Activated T-helper 1 cell treated with Interleukin-2 at 50 U/mL for 16 hours (primary cell): ENCODE measurements around the gene DNAJB4.
A peak's percentile ranks its signal among the peaks of the same experiment; 100 is the strongest.
"Not testable (repeated sequence)": the region's sequence is repeated elsewhere in the genome, so short reads cannot be mapped to it uniquely, and the experiment has no call there.

Experiments used
- DNase-seq: peaks from one replicate; pipeline ENCODE4 v3.0.0-alpha.2; 2020; ENCODE audit warnings: low read depth

The DNAJB4 gene

DNA sequence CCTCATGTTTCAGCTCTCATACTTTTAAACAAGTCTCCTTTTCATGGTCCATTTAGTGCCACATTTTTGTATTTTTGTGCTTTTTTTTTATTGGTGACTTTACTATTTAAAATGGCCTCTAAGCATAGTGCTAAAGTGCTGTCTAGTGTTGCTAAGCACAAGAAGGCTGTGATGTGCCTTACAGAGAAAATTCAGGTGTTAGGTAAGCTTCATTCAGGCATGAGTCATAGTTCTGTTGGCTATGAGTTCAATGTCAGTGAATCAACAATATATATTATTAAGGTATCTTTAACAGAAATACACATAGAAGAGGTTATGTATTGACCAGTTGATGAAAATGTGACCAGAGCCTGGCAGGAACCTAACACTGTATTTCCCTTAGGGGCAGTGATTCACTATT, 13.1 kb upstream of the DNAJB4 start:
- DNase-seq: no peak

DNA sequence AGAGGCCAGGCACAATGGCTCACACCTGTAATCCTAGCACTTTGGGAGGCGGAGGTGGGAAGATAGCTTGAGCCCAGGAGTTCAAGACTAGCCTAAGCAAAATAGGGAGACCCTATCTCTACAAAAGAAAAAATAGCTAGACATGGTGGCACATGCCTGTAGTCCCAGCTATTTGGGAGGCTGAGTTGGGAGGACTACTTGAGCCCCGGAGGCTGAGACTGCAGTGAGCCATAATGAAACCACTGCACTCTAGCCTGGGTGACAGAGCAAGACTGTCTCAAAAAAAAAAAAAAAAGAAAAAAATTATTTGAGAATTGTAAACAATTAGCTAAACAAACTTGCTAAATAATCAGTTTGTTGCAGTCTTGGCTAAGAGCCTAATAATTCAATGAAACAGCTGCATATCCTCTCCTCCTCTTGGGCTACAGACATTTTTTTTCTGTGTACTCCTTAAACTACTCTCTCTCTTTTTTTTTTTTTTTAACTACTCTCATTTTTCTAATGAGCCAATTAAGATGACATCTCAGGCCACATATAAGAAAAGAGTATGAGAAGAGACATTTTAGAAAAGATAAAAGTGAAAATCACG, 10.5 kb upstream of the DNAJB4 start:
- no peak for DNase-seq

DNA sequence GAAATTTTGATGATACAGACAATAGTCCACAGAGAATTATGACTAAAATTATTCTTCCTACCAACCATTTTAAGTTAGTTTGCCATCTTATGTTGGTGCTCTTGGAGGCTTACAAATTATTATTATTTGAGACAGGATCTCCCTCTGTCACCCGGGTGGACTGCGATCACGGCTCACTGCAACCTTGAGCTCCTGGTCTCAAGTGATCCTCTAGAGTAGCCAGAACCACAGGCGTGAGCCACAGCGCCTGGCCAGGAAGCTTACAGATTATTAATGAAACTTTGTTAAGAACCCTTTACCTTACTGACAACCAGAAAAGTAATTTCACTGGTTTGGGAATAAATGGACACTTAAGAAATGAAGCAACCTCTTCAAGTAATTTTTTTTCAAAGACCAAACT, 8.0 kb upstream of the DNAJB4 start:
- no peak for DNase-seq

DNA sequence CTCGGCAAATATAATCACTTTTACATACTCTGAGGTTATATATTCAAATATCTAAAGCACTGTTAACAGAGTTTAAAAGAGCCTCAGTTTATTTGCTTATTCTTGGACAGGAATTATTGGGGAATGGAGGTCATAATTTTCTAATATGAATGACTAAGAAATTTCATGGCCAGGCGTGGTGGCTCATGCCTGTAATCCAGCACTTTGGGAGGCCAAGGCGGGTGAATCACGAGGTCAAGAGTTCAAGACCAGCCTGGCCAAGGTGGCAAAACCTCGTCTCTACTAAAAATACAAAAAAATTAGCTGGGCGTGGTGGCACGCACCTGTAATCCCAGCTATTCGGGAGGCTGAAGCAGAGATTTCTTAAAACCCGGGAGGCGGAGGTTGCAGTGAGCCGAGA, 4.2 kb upstream of the DNAJB4 start:
- not testable (repeated sequence) for DNase-seq

DNA sequence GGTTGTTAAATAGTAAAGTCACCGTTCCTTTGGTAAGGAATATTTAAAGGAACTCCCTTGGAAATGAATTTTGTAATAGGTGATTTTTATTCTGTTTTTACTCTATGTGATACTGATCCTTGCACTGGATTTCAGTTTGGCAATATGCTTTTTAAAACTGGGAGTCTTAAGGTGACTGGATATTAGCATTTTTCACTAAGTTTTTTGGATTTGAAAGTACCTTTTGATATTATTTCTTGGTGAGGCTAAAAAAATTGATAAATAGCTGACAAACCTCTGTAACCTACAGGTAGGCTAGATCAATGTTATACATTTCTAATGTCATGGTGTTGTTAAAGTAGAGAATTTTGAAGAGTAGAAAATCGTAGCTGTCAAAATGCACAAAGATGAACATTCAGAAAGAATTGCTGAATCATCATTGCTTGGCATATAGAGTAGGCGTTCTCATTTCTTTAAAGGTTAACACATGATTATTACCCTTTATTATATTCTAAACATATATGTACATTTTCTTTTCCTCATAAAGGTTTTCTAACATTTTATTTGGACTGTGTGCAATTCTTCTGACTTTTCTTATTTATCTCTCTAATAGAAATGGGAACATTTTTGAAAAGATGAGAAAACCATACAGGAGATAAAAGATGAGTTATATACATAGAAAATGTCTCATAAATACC, 1.5 kb upstream of the DNAJB4 start:
- DNase-seq: no peak

DNA sequence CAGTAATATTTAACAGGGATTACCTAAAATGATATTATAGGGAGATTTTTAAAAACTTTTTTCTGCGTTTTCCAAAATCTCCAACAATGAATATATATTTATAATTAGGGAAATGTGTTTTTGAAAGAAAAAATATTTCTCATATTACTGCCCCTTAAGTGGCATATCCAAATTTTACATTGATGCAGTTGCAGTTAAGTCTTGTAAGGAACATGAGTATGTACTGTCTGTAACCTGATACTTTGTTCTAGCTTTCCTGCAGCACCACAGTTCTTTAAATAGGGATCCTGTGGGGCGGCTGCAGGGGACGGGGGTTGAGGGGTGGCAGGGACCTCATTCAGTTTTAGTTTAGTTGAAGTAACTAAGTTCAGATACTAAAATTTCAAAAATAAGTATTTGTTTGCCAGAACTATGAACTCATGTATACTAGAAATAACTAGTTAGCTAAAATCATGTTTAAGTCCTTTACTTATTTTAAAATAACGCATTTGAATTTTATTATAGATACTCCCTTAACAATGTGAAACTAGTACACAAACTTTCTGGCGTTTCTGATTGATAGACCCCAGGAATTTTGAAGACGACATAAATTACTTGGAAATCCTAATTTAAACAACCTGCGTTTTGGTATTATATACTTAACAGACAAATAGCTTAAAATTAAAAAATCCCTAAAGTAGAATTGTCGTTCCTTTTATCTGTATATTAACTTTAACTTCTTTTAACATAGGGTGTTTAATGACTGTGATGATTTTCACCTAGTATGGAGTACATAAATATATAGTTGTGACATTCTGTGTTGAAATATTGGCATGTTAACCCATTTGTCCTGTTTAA, 639 bp upstream of the DNAJB4 start:
- peak; percentile 6 for DNase-seq

DNA sequence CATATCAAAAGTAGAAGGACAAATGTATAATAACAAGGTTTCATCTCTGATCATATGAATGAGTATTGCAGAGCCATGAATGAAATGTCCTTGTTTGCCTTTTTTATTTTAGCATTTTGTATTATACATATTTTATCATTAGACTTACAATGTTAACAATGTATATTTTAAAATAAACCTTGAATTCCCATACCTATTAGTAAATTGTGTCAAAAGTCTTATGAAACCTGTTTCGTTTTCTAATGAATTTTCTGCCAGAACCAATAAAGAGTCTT, 646 bp downstream of the DNAJB4 start:
- no peak for DNase-seq

DNA sequence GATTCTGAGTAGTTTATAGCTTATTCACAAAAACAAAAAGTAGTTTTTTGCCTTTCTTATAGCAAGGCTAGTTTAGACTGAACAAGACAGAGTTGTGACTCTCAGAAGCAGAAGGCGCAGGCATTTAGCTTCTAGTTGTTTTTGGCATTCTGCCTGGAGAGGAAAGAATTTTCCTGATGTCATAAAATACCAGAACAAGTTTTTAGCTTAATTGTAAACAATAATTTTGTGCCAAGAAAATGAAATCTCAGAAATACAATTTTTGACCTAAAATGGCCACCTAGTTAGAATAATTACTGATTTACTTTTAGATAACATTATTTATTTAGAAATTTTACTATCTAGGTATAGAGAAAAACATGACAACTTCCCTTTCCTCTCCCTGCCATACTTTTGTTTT, 1.0 kb downstream of the DNAJB4 start:
- no peak for DNase-seq

DNA sequence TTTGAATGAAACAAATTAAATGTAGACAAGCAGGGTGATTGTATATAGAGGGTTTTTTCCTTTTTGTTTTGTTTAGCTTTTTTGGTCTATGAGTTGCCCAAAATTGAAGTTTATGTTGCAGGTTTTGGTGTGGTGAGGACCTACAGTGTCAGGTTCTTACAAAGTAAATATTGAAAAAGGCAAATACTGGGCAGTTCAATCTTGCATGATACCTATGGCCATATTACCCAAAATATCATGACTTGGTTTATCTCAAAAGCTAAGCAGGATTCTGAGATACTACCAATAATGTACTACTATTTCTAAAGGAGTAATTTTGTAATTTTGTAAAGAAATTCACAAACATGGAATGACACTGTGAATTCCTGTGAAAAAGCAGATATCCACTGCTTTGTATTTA, 1.8 kb downstream of the DNAJB4 start:
- DNase-seq: no peak

DNA sequence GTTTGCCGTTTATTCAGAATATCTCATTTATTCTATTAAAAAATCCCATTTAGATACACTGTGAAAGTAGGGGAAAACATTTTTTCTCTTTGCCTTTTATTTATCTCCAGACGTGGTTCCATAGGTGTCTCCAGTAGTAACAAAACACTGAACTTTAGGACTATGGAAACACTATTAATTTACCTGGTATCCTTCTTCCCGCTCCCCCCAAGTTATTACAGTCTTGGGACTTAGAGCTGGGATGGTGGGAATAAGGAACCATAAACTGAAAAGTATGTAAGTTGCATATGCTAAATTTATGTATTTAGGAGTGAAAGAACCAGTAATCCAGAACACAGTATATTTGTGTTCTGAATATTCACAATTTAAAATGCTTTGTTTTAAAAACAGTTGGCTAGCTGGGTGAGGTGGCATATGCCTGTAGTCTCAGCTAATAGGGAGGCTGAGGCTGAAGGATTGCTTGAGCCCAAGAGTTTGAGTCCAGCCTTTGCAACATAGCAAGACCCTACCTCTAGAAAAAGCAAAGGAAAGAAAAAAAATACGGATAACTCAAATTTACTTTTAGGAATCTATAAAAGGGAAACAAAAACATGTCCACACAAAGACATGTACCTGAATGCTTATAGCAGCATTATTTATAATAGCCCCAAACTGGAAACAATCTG, 3.1 kb downstream of the DNAJB4 start:
- DNase-seq: no peak

DNA sequence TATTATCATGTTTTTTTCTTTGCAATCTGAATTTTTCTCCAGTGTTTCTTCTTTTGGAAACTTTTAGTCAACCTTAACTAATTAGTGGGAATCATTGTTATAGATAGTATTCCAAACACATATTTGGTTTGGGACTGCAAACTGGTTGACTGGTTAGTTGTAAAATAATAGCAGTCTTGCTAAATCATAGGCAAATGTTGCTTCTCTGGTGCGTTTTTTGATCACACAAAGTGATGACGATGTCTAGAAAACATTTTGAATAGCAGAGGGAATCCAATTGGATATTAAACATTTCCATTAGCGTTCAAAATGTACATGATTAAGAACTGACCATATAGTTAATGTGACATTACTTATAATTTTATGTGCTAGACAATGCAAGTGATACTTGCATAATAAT, 4.5 kb downstream of the DNAJB4 start:
- DNase-seq: no peak

DNA sequence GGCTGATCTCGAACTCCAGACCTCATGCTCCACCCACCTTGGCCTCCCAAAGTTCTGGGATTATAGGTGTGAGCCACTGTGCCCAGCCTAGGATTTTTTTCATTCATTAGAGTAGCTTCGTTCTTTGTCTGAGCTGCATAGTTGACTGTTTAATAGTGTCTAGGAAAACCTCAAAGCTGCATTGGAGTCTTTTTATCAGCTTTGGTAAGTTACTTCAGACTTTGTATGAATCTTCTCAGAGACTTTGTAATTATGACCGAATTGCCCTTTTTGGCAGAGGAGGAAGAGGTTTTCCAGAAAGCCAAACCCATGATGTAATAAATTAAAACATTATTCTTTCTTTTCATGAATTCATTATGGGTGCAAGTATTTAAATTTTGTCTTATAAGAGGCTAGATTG, 5.1 kb downstream of the DNAJB4 start:
- DNase-seq: no peak

DNA sequence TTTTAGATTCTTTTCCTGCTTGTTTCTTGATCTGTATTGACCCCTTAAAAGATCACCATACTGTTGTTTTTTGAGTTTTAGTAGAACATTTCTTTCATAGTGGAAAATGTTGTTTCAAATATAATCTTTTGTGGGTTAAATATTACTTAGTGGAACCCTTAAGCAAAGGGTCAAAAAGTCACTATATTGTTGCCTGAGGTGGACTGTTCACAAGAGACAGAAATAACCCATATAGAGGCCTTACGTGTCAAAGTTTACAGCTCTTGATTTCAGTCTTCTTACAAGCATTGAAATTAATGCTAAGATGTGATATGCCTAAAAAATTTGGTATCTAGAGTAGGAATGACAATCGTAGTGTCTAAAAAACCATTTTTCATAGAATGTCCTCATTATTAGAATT, 6.3 kb downstream of the DNAJB4 start:
- no peak for DNase-seq

DNA sequence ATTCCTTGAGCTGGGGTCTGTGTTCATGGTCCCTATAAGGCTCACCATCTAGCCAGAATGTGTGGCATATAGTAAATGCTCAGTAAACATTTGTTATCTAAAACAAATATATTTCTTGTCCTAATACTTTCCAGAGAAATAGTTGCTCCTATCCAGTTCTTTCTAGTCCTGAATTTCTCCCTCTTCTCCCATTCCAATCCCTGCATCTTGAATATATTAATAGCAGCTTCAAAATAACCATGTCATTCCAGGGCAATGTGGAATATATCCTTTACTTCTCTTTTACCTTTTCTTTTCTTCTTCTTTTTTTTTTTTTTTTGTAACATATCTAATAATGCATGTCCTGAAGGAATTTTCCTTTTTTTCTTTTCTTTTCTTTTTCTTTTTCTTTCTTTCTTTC, 10.4 kb downstream of the DNAJB4 start:
- no peak for DNase-seq

DNA sequence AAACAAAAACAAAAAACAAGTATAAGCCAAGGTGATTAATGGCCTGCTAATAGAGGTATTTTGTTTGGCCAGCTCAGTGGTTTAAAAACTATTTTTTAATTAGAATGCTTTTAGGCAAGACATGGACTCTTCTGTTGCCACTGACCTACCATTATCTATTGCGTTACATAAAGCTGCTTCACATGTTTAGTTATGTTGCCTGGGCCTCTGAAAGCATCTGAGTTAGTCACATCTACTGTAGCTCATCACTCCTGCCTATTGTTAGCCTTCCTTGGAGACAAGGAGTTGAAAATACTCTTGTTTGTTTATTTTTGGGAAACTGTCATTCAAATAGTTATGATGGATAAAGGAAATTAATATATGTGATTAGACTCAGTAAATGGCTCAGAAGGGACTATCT, 14.3 kb downstream of the DNAJB4 start:
- DNase-seq: no peak

DNA sequence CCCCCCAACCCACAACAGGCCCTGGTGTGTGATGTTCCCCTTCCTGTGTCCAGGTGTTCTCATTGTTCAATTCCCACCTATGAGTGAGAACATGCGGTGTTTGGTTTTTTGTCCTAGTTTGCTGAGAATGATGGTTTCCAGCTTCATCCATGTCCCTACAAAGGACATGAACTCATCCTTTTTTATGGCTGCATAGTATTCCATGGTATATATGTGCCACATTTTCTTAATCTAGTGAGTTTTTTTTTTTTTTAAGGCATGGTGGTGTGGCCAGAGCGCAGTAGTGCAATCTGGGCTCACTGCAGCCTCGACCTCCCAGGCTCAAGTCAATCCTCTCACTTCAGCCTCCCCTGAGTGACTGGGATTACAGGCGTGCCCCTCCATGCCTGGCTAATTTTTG, 16.4 kb downstream of the DNAJB4 start:
- DNase-seq: not testable (repeated sequence)

DNA sequence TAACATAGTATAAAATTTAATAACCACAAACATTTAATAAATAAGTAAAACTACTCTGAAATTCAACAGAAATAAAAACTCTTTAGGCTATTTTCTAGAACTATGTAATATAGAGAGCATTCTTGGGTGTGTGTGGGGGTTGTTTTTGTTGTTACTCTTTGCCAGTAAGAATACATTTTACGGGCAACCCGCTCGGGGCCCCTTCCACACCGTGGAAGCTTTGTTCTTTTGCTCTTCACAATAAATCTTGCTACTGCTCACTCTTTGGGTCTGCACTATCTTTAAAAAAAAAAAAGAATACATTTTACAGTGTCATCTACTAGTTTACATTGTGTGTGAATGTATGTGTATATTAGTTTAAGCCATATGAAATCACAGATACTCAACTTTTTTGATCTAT, 25.1 kb downstream of the DNAJB4 start:
- no peak for DNase-seq

DNA sequence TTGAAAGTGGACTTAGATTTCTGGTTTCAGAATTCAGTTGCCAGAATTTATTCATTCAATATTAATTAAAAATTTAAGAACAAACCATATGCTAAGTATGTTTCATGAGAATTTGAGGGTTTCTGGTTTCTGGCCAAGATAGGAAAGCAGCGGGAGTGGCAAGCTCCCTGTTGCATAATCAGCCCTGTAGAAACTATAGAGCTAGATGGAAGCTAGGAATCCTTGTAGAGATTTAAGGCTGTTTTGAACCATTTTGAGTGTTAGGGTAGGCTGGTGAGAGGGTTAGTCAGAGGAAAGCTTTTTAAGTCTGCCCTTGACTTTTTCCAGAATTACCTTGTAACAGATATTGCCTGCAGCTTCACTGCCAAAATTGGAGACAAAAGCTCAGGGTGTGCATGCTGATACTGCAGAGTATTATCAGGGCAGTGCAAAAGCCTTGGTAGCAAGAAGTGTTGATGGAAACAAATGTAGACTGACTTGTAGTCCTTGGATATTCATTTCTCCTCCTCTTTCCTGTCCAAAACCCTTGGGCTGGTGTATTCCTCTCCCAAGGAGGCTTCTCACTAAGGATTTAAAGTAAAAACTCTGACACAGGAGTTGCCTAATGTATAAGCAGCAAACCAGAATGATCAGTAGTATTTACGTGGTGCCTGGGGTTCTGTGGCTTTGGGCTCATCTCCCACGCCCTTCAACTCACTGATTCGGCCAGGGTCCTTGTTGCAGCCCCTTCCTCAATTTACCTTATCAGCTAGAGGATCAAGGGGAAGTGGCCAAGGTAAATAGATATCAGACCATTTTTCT, 28.5 kb downstream of the DNAJB4 start:
- DNase-seq: no peak

DNA sequence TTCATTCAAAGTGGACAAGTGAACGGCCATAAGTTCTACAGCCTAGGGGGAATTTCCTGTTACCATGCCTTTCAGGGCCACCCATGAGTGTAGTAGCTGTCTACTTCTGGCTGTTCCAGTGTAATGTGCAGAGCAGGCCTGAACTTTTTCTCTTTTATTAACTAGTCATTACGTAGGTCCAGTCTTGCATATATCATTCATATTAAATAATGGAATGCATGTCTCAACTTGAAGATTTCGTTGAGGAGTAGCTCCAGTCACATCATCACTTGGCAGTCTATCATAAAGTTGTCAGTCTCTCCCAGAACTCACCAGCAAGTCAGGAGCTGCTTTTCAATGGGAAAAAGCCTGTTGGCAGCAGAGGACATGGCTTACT, 29.0 kb downstream of the DNAJB4 start:
- no peak for DNase-seq

DNA sequence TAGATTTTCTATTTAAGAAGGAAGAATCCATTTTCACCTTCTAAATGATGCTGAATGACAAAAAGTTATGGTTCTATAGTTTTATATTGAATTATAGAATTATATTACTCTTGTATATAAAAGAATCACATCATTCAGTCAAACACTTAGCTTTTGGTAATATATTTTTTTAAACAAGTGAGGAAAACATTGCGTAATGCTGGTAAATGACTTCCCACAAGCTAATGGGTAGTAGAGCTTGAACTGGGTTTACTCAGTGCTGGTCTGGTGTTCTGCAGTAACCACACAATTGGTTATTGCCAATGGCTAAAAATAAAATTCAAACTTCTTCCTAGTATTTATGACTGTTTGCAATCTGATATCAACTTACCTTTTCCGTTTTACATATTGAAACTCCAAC, 30.4 kb downstream of the DNAJB4 start:
- no peak for DNase-seq

DNA sequence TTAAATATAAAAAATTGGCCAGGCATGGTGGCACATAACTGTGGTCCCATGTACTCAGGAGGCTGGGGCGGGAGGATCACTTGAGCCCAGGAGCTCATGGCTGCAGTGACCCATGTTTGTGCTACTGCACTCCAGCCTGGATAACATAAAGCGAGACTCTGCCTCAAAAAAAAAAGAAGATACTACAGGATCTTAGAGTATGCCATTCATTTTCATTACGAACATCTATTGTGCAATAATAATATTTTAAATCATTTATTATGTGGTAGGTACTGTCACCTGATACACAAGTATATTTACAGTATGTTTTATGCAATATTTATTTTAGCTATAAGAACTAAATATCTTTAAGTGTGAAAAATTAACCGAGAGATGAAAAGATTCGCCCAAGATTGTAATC, 31.7 kb downstream of the DNAJB4 start:
- no peak for DNase-seq

DNA sequence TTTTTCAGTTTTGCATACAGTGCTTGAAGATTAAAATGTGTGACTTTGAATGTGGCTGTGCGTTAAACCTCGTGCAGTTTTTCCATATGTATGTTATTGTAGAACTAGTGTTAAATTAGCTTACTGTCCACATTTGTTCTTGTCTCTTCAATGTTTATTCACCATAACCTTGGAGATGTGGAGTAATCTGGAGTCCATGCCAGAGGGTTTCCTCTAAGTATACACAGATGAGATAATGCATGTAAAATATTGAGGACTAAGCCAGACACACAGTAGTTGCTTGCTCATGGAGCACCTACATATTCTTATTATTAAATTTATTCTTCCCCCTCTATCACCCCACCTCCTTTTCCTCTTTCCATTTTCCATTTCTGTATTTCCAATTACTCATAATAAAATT, 33.3 kb downstream of the DNAJB4 start:
- DNase-seq: no peak
